HG03521 (cell line): ENCODE results near the gene ADORA2B.

ENCODE experiments used
- ATAC-seq: cut with Tn5 transposase; IDR thresholded peaks from one replicate; pipeline ENCODE4 v1.9.1; 2021; ENCODE audit warnings: mild to moderate bottlenecking, moderate library complexity; ENCODE audit not compliant: unreplicated experiment

ADORA2B gene

GRCh38 chr17:15952916-15953790 lies 8.2 kb downstream of the ADORA2B start:
- ATAC-seq = no peak

GRCh38 chr17:15954222-15954621 lies 9.3 kb downstream of the ADORA2B start:
- ATAC-seq = no peak

DNA sequence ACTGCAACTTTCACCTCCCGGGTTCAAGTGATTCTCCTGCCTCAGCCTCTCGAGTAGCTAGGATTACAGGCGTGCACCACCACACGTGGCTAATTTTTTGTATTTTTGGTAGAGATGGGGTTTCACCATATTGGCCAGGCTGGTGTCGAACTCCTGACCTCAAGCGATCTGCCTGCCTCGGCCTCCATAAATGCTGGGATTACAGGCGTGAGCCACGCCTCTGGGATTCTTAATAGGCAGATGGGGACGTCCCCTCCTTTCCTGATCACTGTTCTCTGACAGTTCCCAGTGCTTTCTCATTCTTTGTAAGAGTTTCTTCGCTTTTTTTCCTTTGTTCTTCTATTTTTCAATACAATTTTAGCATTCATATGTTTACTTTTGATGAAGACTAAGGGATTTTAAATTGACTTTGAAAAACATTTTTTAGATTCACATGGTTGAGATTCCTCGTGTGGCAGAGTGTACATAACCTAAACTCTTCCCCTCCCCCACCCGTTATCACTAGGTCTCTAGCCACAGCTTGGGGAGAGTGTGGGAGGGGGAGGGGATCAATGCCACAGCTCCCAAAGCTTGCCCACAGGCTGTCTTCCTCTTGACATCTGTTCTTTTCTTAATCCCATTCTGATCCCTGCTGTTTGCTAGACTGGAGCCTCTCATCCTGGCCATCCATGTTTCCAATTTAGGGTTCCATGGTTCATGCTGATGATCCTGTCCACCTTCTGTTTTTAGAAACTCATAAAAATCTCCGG lies 11.0 kb downstream of the ADORA2B start:
- ATAC-seq = no peak

GRCh38 chr17:15957206-15957605 lies 12.3 kb downstream of the ADORA2B start:
- no peak for ATAC-seq

DNA sequence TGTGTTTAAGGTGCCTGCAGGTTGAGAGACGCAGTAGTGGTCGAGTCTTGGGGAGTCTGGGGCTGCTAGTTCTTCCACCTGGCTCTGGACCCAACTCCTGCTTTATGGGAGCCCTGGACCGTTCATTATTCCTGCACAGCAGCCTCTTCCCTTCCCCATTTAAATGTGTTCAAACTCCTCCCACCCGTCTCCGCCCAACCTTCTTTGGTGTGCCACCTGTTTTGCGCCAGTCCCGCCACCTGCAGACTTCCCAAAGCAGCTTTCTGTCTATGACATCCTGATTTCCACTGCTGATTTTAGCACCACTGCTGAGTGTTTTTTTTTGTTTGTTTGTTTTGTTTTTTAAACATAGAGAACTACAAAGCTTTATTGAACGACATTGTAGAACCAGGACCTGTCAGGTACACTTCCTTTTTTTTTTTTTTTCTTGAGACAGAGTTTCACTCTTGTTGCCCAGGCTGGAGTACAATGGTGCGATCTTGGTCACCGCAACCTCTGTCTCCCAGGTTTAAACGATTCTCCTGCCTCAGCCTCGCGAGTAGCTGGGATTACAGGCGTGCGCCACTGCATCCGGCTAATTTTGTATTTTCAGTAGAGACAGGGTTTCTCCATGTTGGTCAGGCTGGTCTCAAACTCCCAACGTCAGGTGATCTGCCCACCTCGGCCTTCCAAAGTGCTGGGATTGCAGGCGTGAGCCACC lies 12.8 kb downstream of the ADORA2B start:
- no peak for ATAC-seq

DNA sequence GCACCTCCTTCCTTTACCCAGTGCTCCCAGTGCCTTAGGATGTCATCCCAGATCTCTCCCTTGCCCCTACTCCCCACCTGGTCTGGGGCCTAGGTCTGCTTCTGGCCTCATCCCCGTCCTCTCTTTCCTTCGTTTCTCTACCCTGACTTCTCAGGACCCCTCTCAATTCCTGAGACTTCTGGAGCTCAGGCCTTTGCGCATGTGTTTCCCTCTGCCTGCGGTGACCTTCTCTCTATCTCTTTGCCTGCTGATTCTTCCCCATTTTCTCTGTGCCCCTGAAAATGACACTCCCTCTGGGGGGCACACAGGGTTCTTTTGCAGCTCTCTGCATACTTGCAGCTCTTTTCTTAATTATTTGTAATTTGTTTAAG lies 13.5 kb downstream of the ADORA2B start:
- ATAC-seq = no peak

DNA sequence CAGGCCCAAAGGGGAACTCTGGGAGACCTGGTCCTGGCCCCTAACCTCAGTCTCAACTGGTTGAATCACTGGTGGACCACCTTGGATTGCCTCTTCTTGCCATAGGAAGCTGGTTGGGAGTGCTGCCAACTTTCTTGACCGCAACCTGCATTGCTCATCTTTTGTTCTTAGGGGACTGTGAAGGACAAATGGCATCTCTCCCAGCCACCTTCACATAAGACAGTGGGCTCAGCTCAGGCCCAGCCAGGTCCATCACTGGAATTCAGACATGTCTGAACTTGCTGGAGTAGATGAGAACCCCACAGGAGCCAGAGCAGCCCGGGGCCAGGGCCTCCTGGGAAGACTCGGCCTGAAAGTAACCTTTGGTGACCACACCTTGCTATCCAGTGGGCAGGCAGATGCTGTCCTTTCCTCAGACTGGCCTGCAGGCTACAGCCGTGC lies 18.8 kb downstream of the ADORA2B start:
- no peak for ATAC-seq

GRCh38 chr17:15965528-15965927 lies 20.6 kb downstream of the ADORA2B start:
- ATAC-seq = no peak

- no peak for ATAC-seq
These were observed 21.4 kb downstream of the ADORA2B start for GRCh38 chr17:15966183-15966878.

DNA sequence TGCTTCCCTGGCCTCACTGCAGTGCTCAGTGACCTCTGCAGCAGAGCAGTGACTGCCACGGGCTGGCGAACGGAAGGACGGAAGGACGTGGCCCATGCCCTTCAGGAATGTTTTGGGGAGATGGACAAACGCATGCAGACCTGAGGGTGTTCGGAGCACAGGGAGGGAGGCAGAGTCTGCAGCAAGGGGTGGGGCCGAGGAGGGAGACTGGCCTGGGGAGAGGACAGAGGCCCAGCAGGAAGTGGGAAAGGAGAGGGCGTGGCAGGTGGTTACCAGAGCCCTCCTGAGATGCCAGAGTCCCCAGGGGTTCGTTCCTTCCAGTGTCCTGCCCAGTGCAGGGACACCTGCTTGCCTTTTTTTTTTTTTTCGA lies 21.9 kb downstream of the ADORA2B start:
- no peak for ATAC-seq

DNA sequence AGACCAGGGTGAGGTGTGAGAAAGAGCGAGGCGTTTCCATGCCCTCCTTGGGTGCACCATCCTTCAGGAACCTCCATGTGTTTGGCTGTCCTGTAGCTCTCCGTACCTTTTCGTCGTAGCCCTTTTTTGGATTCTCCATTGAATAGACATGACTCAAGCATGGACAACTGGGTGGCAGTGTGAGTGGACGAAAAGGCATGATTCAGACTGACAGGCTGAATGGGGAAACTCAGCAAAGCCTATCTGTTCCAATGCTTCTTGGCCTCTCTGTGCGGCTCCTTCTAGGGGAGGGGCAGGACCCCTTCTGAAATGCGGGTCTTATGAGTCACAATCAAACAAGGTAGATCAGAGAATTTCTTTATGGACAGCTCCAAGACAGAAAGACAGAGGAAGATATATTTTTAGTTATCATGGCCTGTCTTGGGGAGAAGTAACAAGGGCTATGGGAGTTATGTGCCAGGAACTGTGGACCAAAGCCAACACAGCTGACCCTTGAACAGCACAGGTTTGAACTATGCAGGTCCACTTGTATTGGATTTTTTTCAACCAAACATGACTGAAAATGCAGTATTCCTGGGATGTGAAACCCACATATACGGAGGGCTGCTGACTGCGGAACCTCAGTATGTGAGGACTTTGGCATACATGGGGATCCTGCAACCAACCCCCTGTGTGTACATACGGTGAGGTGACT lies 22.9 kb downstream of the ADORA2B start:
- ATAC-seq = no peak

GRCh38 chr17:15969463-15969862 lies 24.5 kb downstream of the ADORA2B start:
- no peak for ATAC-seq

DNA sequence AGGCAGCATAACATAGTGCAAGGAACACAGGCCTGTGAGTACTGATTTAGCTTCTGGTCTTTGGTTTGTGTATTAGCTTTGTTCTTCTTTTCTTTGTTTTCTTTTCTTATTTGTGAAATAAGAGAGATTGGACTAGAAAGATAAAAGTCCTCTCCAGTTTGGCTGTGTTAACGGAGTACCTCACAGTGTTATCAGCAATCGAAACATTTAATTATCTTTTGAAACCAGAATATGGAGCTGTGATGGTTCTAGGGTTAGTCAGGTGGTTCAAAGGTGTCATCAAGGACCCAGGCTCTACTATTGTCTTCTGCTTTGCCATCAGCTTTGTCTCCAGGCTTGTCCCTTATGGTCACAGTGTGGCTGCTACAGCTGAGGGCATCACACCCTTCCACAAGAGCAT lies 25.6 kb downstream of the ADORA2B start:
- ATAC-seq = no peak

DNA sequence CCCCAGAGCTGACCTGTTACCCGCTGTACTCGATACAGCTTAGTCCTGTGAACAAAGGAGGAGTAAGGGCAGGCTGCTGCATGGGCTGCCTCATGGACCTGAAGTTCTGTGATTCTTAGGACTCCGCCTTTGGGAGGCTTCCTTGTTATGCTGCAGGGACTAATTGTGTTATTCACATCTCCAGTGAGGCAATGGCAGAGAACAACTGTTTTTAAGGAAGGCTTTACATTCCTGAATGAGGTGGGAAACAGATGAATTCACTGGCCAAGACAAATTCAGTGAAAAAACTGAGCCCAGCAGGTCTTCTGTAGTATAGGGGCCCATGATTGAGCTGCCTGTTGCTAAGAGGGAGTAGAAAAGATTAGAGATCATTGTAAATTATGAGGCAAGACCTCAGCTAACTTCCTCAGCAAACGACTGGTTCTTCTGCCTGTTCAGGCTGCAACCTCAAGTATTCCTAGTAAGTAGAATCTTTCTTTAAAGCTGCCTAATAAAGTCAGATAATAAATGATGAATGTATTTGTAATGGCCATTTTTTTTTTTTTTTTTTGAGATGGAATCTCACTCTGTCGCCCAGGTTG lies 26.3 kb downstream of the ADORA2B start:
- no peak for ATAC-seq

GRCh38 chr17:15971882-15972281 lies 27.0 kb downstream of the ADORA2B start:
- ATAC-seq = no peak

GRCh38 chr17:15972497-15972951 lies 27.6 kb downstream of the ADORA2B start:
- ATAC-seq = no peak

DNA sequence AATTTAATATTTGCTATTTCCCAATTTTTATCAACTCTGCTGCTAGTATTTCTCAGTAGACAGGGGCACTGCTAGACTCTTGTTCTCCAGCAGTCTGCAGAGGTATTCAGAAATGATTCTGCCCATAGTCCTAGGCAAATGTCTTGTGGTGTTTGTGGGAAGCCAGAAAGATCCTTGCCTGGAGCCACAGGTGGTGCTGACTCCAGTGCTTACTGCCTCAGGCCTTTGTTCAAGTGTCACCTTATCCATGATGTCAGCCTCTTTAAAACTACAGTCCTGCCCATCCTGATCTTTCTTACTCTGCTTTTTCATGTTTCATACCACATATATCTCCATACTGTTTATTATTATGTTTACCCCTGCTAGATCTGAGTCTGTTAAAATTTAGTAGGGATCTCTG lies 28.1 kb downstream of the ADORA2B start:
- ATAC-seq = no peak

DNA sequence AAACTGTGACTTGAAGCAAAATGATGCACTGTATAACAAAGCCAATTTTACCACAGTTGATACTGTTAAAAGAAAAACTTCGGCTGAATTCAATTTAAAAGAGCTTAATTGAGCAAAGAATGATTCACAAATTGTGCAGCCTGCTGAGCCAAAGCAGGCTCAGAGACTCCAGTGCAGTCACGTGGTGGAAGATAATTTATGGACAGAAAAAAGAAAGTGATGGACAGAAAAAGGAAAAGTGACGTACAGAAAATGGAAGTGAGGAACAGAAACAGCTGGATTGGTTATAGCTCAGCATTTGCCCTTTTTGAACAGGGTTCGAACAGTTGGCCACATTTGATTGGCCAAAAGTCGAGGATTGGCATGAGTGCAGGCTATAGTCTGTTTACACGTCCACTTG lies 28.9 kb downstream of the ADORA2B start:
- ATAC-seq = no peak

- no peak for ATAC-seq
These were observed 33.0 kb downstream of the ADORA2B start for GRCh38 chr17:15977894-15978293.

DNA sequence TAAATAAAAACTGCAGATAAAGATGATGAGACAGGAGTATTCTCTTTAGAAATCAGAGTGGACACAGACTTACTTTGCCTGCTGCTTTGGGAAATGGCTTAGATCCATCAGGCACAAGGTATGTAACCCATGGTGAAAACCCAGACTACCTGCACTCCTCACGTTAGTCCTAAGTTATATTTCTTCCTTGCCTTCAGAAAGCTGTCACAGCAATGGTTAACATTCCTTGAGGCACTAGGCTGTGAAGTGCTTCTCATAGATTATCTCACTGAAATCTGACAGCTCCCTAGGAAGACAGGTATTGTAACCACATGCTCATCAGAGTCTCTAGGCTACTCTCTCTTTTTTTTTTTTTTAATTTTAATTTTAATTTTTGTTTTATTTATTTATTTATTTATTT lies 33.7 kb downstream of the ADORA2B start:
- no peak for ATAC-seq
